HG03575 (cell line): ENCODE measurements around the gene CLDN6.
"Not testable (repeated sequence)": the region's sequence is repeated elsewhere in the genome, so short reads cannot be mapped to it uniquely, and the experiment has no call there.

Experiments used
- ATAC-seq: cut with Tn5 transposase; IDR thresholded peaks from one replicate; pipeline ENCODE4 v1.9.1; 2021; ENCODE audit not compliant: unreplicated experiment, insufficient number of reproducible peaks, low FRiP score; ENCODE audit errors: extremely low read depth

CLDN6 gene, protein sequence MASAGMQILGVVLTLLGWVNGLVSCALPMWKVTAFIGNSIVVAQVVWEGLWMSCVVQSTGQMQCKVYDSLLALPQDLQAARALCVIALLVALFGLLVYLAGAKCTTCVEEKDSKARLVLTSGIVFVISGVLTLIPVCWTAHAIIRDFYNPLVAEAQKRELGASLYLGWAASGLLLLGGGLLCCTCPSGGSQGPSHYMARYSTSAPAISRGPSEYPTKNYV

GRCh38 chr16:3017794-3018506, at the start of gene CLDN6:
Gene CLDN6 (minus strand): TSS chr16:3018183. CDS start chr16:3016021, 2,162 bp downstream.
- ATAC-seq: no peak

DNA sequence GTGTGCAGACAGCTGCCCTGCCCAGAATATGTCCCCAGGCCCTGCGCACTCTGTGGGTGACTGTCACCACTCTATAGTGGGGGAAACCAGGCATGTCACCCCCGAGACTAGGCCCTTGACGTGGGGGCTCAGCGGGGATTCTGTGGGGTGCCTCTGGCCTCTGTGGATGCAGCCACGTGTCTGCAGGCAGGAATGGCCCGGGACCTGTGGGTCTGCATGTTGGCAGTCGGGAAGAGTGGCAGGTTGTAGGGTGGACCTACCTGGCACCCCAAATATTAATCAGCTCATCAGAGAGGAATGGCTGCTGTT, 48.4 kb upstream of the CLDN6 start:
- no peak for ATAC-seq

- no peak for ATAC-seq
Observed at GRCh38 chr16:3065742-3066439, 47.9 kb upstream of the CLDN6 start.

DNA sequence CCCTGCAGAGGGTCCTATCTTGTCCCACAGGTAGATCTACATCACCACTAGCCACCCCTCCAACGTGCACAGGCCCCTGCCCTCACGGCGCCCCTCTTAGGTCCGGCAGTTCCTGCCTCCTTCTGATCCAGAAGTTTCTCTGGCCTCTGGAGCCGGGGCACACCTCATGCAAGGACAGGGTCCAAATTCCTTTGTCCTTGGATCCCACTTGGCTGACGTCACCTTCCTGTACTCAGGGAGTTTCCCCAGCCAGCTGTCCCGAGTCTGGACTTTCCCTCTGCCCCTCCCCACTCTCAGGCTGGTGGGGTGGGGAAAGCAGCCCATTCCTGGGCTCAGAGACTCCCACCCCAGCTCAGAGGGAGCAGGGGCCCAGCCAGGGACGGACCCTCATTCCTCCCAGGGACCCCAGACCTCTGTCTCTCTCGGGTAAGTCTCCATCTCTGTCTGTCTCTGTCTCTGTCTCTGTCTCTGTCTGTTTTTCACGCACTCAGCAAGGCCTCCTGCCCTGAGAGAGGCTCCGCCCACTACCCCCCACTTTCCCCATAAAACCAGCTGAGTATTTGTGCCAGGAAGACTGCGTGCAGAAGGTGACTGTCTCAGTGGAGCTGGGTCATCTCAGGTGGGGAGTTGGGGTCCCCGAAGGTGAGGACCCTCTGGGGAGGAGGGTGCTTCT, 47.2 kb upstream of the CLDN6 start, which contains the start of gene IL32:
Gene IL32, plus strand, starts transcription at position 572 of the 673 bp plus-strand sequence. CDS start 172 bp downstream, outside the sequence.
- no peak for ATAC-seq

DNA sequence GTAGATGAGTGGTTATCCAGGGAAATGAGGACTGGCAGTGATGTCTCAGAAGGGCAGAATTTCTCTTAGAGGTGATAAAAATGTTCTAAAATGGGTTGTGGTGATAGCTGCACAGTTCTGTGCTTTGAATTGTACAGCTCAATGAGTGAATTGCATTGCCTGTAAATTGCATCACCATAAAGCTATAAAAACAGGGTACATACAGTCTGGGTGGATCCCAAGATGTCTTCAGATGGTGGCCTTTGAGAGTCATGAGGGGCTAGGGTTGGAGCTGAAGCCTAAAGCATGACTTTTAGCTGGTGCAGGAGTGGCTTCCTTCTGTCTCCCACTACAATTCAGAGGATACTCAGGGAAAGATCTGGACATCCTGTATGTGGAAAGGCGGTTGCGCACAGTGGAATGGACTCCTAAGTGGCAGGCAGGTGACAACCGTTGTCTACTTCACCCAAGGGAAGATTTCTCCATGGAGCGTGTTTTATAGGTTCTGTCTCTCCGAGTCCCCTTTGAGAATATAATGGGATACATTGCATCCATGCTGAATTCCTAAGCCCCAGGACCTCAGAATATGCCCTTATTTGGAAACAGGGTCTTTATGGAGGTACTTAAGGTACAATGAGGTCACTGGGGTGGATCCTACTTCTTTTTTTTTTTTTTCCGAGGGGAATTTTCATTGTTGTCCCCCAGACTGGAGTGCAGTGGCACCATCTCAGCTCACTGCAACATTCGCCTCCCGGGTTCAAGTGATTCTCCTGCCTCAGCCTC, 45.8 kb upstream of the CLDN6 start:
- ATAC-seq: no peak

GRCh38 chr16:3062553-3062952, 44.6 kb upstream of the CLDN6 start:
- no peak for ATAC-seq

- no peak for ATAC-seq
Observed at GRCh38 chr16:3060339-3061127, 42.5 kb upstream of the CLDN6 start.

- ATAC-seq: no peak
Observed at GRCh38 chr16:3059723-3060242, 41.8 kb upstream of the CLDN6 start.

DNA sequence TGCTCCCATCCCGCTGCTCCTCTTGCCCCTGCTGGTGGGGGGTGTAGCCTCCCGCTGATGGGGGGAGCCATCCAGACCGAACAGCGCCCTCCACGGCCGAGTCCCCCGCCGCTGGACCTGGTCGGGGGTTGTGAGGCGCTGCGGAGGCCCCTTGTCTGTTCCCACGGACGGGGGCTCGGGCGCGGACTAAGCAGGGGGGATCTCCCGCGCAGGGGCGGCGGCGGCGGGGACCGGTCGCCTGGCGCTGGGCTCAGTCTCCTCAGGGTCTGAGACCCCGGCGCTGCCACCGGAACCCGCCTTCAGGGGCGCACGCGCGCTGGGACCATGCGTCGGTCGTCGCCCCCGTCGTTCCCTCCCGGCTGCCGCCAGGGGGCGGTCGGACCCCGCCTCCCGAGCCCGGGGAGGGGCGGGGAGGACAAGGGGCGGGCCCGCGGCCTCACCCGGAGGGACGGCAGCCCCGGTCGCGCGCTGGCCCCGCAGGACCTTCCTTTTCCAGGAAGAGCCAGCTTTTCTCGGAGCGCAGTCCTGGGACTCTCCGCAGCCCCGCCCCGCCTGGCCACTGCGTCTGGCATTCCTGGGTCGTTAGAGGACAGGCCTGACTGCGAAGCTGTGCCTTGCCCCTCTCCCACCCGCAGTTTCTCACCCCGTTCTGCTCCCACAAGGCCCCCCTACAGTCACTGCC, 41.2 kb upstream of the CLDN6 start:
- ATAC-seq: no peak

- ATAC-seq: no peak
Observed at GRCh38 chr16:3058139-3059030, 40.4 kb upstream of the CLDN6 start.

- no peak for ATAC-seq
Observed at GRCh38 chr16:3057181-3058138, 39.5 kb upstream of the CLDN6 start.

DNA sequence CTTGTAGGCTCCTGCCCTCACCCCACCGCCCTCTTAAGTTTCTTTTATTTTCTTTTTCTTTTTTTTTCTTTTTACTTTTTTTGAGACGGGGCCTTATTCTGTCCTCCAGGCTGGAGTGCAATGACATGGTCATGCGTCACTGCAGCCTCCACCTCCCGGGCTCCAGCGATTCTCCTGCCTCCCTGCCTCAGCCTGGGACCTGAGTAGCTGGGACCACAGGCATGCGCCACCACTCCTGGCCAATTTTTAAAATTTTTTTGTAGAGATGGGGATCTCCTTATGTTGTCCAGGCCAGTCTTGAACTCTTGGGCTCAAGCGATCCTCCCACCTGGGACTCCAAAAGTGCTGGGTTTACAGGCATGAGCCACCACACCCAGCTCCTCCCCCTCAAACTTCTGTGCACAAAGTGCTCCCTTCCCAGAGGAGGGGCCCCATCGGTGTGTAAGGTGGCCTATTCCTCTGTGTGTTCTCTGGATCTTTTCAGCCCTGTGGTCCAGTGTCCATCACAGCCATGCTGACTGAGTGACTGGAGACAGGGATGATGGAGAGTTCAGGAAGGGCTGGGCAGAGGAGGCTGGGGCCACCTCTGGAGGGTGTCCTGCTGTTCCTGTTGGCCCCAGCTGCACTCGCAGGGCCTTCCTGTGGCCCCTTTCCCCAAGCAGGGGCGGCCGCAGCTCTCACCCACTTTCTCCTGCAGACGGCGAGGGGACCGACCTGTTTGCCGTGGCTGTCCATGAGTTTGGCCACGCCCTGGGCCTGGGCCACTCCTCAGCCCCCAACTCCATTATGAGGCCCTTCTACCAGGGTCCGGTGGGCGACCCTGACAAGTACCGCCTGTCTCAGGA, 38.6 kb upstream of the CLDN6 start:
- ATAC-seq: no peak

DNA sequence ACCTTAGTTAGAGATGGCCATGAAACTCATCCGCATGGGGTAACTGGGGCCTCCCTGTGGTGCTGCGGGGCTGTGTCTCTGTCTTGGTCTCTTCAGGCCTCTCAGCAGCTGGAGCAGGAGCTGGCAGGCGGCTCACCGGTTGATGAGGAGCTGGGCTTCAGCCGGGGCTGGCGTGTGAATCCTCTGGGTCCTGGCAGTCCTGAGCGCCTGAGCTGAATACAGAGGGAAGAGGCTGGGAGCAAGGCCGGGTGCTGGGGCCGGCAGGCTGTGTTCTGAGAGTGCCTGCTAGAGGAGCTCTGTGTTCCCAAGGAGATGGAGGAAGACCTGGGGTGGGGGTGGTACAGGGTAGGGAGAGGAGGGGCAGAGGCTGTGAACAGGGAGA, 37.7 kb upstream of the CLDN6 start:
- not testable (repeated sequence) for ATAC-seq

- ATAC-seq: no peak
Observed at GRCh38 chr16:3054965-3055733, 37.2 kb upstream of the CLDN6 start.
